Osteoblast (primary cell): Measurements from ENCODE around the gene PRPSAP2. TPM values are rescaled to one million over a fixed set of nuclear protein-coding genes. Genes with fewer than 3 reads are reported as not detected.

Experiments used
- DNase-seq: peaks from one replicate; pipeline ENCODE4 v3.0.0; 2011; ENCODE audit warnings: low spot score, mixed read lengths; ENCODE audit not compliant: insufficient read length; ENCODE audit errors: missing footprints
- H2AFZ ChIP-seq: 2 replicates; pipeline ENCODE4 v1.6.0; 2011; ENCODE audit warnings: mild to moderate bottlenecking, low read length
- H3K27ac ChIP-seq: 2 replicates; pipeline ENCODE4 v1.5.1; 2011; ENCODE audit warnings: mild to moderate bottlenecking, low read depth, low read length, moderate library complexity
- H3K27me3 ChIP-seq: 2 replicates; pipeline ENCODE4 v1.6.0; 2012; ENCODE audit warnings: mild to moderate bottlenecking, control low read depth, inconsistent platforms, low read length, moderate library complexity; ENCODE audit not compliant: insufficient read depth
- H3K36me3 ChIP-seq: 2 replicates; pipeline ENCODE4 v1.5.1; 2011; ENCODE audit warnings: mild to moderate bottlenecking, low read length, control low read depth, moderate library complexity; ENCODE audit not compliant: insufficient read depth
- H3K4me1 ChIP-seq: 2 replicates; pipeline ENCODE4 v1.5.1; 2011; ENCODE audit warnings: mild to moderate bottlenecking, low read length, control low read depth, moderate library complexity; ENCODE audit not compliant: insufficient read depth
- H3K4me2 ChIP-seq: 2 replicates; pipeline ENCODE4 v1.6.0; 2011; ENCODE audit warnings: mild to moderate bottlenecking, low read length; ENCODE audit not compliant: insufficient read depth
- H3K4me3 ChIP-seq: fragments of 200-600 bp; sonication (generic); 3 replicates; pipeline ENCODE4 v1.5.1; 2012; ENCODE audit warnings: mild to moderate bottlenecking, low read length, inconsistent platforms; ENCODE audit not compliant: insufficient read depth
- H3K79me2 ChIP-seq: 2 replicates; pipeline ENCODE4 v1.6.0; 2012; ENCODE audit warnings: mild to moderate bottlenecking, low read length, control low read depth, inconsistent platforms; ENCODE audit not compliant: insufficient read depth
- H3K9me3 ChIP-seq: 2 replicates; pipeline ENCODE4 v1.5.1; 2011; ENCODE audit warnings: low read depth, low read length, control low read depth
- H4K20me1 ChIP-seq: 2 replicates; pipeline ENCODE4 v1.6.0; 2012; ENCODE audit warnings: mild to moderate bottlenecking, low read length, control low read depth; ENCODE audit not compliant: insufficient read depth
- CTCF ChIP-seq: IDR thresholded peaks from 2 replicates; pipeline ENCODE4 v1.5.1; 2011; ENCODE audit warnings: mild to moderate bottlenecking, low read depth, low read length, moderate library complexity; ENCODE audit errors: extremely low read depth
- total RNA-seq: library from RNA; depleted of rRNA; stranded (reverse); fragments of >200 nt; gene quantifications from 2 replicates; pipeline ENCODE4 v1.2.3, GENCODE V29; 2012

The PRPSAP2 gene
- total RNA-seq, 1 donor: 23.9 TPM

- no peak for TF ChIP-seq CTCF
- Histone ChIP-seq H3K79me2 (no peaks in the 10 kb centered on the region), H3K27me3 (no peaks in the 10 kb centered on the region), H4K20me1 (no peaks in the 10 kb centered on the region), H3K27ac (no peak overlapping the region), H3K4me1 (peaks cover 8% of the 10 kb centered on the region), H2AFZ (no peak overlapping the region), H3K4me2 (no peak overlapping the region), H3K9me3 (no peaks in the 10 kb centered on the region), H3K4me3 (no peak overlapping the region), H3K36me3 (no peaks in the 10 kb centered on the region)
- DNase-seq: no peak
These were observed 98.7 kb downstream of the PRPSAP2 start for GRCh38 chr17:18956581-18956980.

GRCh38 chr17:18957831-18958230 lies 99.9 kb downstream of the PRPSAP2 start:
- H3K79me2 ChIP-seq: no peaks in the 10 kb centered on the region
- no peaks in the 10 kb centered on the region for H4K20me1 ChIP-seq
- no peaks in the 10 kb centered on the region for H3K36me3 ChIP-seq
- H3K27me3 ChIP-seq: no peaks in the 10 kb centered on the region
- peak; percentile 50 for DNase-seq
- no peak overlapping the region for H3K4me3 ChIP-seq
- H3K27ac ChIP-seq: no peak overlapping the region
- TF ChIP-seq CTCF: no peak
- peaks cover 19% of the 10 kb centered on the region for H3K4me1 ChIP-seq
- H2AFZ ChIP-seq: no peak overlapping the region
- no peak overlapping the region for H3K4me2 ChIP-seq
- H3K9me3 ChIP-seq: no peaks in the 10 kb centered on the region

GRCh38 chr17:18958611-18959010 lies 100.7 kb downstream of the PRPSAP2 start:
- DNase-seq: no peak
- Histone ChIP-seq H4K20me1 (no peaks in the 10 kb centered on the region), H3K4me2 (no peak overlapping the region), H3K27me3 (no peaks in the 10 kb centered on the region), H3K27ac (no peak overlapping the region), H3K4me1 (peaks cover 27% of the 10 kb centered on the region), H3K4me3 (no peak overlapping the region), H3K9me3 (no peaks in the 10 kb centered on the region), H2AFZ (no peak overlapping the region), H3K36me3 (no peaks in the 10 kb centered on the region), H3K79me2 (no peaks in the 10 kb centered on the region)
- no peak for TF ChIP-seq CTCF

DNA sequence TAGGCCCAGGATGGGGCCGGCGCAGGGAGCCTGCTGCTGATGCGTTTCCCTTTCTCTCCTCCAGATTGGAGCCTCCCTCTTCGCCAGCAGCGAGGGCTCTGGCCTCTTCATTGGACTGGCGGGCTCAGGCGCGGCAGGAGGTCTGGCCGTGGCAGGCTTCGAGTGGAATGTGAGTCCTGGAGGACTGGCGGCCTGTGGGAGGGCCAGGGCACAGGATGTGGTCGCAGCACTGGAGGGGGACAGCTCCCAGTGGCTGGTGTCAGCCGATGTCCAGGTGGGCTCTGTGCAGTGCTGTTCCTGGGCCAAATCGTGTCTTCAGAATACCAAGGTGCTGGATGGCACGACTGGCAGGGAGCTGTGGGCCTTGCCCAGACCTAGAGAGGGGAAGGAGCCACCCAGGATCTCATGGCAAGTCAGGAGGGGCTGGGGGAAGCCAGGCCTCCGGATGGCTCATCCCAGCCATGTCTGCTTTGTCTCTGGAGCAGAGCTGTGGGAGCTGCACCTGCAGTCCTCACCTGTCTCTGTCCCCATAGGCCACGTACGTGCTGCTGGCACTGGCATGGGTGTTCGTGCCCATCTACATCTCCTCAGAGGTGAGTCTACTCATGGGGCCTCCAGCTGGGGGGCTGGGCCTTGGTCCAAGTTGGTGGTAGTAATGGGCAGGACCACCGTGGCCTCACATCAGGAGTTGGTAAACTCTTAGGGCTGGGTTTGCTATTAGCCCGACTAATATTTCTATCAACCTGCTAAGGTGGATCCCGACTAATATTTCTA lies 101.3 kb downstream of the PRPSAP2 start:
- Histone ChIP-seq H3K79me2 (no peaks in the 10 kb centered on the region), H3K4me2 (no peak overlapping the region), H3K27me3 (no peaks in the 10 kb centered on the region), H3K36me3 (no peaks in the 10 kb centered on the region), H3K27ac (no peak overlapping the region), H3K9me3 (no peaks in the 10 kb centered on the region), H3K4me1 (peaks cover 28% of the 10 kb centered on the region), H3K4me3 (no peak overlapping the region), H2AFZ (no peak overlapping the region), H4K20me1 (no peaks in the 10 kb centered on the region)
- no peak for TF ChIP-seq CTCF
- DNase-seq: peak; percentile 62
